ENCODE measurements around the gene HOXD3.

- TF ChIP-seq CTCF (IDR thresholded peaks at IDR 0.05; ENCODE audit: low read depth, low read length) (no peak), POLR2A (IDR thresholded peaks at IDR 0.05; ENCODE audit: extremely low read depth, insufficient read length) (no peak)
Measured at GRCh38 chr2:176192351-176192750, 35.2 kb downstream of the HOXD3 start.
